ENCODE results near the gene TBRG4.

The TBRG4 gene

DNA sequence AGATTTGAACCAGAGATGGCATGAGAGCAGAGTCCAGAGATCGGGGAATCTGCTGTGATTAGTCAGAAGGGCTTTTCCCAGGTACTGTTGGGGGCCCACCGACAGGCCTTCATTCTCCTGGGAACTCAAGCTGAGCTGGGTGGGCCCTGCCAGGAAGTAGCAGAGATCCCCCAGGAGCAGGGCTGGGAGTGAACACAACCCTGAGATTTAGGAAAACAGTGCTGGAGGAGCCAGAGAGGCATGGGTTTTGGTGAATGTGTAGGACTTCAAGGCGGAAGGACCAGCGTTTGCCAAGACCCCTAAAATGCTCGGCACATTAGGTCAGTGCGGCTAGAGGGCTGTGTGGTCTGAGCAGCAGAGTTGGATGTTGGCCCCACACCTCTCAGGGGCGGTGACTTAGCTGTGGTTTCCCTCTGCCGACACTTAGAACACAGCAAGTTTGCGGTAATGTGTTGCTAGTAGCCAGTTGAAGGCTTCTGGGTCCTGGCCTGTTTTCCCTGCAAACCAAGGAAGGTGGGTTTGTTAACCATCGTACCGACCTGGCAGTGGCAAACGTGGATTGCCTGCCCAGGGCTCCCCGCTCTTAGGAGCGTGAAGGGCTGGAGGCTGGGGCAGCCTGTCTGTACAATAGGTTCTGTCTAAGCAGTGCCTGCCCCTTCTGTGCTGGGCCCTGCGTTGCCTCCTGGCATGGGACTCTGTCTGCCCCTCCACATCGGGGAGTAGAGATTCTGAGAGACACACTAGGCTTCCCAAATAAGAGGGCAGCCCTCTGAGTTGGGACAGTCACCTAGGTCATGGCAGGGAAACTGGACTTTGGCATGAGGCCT is 36.8 kb downstream of the TBRG4 start:
- no peak for DNase-seq (ENCODE audit: low spot score)

DNA sequence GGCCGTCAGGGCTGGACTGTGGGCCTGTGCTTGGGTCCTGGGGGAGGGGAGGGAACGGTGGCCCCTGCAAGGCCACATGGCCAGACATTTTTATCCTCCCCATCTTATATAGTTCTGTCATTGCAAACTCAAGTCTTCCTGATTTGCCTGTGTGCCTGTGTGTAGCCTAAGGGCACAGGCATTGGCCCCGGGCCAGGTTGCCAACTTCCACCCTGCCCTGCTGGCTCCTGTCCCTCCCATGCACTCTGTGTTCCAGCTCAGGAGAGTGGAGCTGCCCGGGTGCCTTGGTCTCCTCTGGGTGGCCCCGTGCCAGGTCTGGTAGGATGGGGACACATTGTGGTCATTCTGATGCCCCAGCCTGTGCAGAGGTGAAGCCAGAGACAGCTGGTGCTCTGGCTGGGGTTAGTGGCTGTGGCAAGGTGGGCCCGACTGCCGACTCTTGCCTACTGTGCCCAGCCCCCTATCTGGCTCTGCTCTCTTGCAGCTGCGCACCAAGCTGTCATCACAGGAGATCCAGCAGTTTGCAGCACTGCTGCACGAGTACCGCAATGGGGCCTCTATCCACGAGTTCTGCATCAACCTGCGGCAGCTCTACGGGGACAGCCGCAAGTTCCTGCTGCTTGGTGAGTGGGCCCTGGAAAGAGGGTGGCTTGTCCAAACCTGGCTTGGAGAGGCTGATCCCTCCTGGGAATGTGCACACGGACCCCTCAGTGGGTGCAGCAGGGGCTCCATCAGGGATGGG is 37.5 kb downstream of the TBRG4 start:
- DNase-seq (ENCODE audit: low spot score): no peak

DNA sequence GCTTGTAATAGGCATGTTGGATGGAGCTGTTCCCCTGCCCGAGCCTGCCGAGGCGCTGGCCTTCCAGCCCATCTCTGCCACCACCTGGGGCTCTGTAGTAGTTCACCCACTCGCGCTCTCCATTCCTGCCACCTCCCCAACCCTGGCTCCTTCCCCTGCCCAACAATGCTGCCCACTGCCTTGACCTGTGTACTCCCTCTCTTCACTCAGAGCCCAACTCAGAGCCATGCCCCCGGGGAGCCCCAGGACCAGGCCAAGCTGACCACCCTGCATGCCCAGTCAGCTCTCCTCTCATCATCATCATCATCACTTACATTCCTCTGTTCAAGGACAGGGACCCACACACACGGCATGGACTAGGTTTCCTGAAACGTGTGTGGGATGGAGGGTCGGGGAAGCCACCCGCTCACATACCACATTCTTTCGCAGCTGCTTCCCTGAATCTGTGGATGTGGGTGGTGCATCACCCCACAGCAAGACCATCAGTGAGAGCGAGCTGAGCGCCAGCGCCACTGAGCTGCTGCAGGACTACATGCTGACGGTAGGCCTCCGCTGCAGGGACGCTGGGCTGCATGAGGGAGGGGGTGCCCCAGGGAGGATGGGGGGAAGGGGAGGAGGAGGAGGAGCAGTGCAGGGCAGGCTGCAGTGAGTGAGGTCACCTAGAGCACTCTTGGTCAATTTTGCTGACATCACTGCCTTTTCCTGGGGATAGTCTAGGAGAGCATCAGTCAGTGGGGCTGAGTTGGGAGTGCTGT is 38.3 kb downstream of the TBRG4 start:
- DNase-seq (ENCODE audit: low spot score): no peak

DNA sequence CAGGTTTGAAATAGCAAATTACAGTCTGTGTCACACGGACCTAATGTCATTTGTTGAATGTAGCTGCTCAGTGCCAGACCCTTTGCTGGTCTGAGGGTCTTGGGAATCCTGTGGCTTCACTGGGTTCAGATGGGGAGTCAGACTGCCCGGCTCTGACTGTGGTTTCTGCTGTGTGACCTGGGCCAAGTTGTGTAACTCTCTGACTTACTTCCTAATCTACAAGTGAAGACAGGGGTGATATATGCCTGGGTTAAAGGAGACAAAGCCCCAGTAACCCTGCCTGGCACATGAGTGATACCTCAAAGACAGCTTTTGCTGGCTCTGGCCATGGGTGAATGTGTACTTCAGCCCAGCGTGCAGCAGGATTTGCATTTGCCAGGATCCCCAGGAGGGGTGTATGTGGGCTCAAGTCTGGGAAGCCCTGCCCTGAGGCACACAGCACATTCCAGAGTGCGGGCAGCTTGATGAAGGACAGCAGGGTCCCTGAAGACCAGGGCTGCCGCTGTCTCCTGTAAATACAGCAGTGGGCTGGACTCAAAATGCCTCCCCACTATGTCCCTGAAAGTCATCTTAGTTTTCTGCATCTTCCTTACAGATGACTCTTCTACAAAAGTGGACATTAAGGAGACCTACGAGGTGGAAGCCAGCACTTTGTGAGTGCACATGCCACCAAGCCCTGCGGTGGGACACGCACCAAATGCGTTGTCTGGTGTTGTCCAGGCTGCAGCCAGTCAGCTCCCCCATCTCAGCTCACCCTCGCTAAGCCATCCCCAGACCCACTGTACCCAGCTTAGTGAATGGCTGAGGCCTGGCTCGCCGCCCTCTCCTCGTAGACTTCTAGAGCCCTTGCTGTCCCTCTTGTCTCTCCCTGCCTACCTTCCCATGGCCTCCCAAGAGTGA is 39.1 kb downstream of the TBRG4 start:
- DNase-seq (ENCODE audit: low spot score): no peak

DNA sequence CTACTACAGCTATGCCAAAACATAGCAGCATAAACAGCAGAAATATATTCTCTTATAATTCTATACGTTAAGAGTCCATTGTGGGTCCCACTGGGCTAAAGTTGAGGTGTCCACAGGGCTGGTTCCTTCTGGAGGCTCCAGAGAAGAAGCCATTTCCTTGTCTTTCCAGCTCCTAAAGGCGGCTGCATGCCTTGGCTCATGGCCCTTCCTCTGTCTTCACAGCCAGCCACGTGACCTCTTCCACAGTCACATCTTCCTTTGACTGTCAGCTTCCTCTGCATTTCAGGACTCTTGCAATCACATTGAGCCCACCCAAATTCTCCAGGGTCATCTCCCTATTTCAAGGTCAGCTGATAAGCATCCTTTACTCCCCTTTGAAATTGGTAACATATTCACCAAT is 40.0 kb downstream of the TBRG4 start:
- DNase-seq (ENCODE audit: low spot score): no peak

DNA sequence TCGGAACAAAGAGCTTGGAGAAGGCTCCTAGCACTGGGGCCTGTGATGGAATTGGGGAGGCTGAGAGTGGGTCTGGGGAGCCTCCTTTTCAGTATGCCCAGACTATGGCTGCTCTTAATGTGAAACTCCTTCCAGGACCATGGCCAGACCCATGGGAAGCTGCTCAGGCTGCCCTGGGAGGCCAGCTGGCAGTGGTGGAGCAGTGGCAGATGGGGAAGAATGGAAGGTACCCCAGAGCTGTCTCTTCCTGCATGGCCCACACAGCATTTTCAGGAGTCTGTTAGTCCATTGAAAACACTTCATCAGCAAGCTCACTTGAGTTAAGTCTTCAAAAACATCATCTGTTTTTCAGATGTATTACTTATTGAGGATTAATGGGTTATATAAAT is 41.2 kb downstream of the TBRG4 start:
- DNase-seq (ENCODE audit: low spot score): no peak

DNA sequence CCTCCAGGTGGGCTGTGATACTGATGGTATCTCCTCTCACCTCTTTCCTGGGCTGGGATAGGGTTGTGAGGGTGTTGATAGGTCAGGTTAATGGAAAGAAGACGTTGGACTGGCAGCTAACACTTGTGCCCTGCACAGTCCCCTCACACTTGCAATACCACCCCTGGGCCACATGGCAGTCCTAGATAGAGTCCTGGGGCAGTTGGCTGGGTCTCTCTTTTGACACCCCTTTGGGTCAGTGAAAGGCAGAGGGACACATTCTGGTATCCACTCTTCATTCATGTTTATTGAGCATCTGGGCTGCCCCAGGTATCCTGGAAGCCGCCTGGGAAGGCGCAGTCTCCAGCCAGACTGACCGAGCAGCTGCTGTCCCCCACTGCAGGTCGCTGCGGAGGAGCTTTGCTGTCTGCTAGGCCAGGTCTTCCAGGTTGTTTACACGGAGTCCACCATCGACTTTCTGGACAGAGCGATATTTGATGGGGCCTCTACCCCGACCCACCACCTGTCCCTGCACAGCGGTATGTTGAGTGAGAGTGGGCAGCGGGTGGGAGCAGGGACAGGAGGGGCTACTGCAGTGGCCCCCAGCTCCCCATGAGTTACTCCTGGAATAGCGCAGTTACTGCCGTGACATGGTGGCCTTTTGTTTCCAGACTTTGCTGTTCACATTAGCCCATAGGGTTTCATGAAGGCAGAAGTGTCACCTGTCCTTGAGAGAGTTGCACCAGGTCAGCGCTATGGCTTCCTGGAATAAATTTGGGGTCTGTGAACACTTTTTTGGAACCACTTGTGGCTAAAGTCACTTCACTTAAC is 41.8 kb downstream of the TBRG4 start:
- DNase-seq (ENCODE audit: low spot score): no peak

DNA sequence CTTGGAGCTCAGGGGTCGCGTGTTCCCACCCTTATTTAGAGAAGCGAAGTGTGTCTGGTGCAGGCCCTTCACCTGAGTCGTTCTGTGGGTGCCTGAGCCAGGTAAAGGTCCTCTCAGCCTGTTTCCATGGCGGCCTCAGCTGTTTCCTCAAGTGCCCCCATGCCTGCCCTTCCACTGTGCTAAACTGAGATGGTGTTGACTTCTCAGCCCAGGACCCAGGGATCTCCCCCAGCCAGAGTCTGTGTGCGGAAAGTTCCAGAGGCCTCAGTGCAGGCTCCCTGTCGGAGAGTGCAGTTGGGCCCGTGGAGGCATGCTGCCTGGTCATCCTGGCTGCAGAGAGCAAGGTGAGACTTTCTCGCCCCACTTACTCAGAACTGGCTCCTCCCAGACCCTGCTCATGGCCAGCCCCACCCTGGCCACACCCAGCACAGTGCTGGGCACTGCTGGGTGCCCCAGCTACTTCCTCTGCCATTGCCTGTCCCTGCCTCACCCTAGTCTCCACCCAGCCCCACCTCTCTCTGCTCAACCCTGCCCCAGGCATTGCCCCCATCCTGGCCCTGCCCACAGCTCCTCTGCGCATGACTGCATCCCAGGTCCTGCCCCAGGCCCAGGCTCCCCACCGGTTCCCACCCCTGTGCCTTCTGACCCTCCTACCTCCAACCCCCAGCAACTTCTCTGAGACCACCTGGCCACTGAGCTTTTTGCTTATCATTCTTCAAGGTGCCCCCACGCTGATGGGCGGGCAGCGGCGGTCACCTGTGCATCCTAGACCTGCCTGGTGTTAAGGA is 43.1 kb downstream of the TBRG4 start:
- DNase-seq (ENCODE audit: low spot score): no peak

DNA sequence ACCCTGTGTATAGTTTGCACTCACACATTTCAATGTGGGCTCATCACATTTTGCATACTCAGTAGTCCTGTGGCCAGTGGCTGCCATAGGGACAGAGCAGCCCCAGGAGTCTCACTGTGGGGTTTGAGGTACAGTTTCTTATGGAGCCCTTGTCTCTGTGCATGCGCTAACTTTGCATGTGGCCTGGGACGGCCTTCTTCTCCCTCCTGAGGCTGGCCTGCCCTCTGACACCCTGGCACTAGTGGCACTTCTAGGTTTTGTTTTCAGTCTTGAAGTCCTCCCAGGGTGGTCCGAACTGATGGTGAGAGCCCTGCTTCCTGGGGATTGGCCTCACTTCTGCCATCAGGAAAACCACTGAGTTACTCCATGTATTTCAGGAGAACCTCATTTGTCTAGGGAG is 43.9 kb downstream of the TBRG4 start:
- no peak for DNase-seq (ENCODE audit: low spot score)

DNA sequence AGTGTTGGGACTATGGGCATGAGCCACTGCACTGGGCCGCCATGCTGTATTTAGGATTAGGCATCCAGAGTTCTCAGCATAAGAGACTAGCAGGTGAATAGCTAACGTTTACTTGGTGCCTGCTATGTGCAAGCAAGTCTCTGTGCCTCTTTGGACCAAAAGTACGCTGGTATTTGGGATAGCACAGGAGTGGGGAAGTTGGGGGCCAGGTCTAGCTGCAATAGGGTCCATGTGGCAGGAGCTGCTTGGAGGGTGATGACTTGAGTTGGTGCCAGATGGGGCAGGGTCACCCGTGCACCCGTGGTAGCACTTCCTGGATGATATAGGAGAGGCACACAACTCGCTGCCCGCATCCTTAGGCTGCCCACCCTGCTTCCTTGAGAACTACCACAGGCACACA is 45.1 kb downstream of the TBRG4 start:
- no peak for DNase-seq (ENCODE audit: low spot score)

DNA sequence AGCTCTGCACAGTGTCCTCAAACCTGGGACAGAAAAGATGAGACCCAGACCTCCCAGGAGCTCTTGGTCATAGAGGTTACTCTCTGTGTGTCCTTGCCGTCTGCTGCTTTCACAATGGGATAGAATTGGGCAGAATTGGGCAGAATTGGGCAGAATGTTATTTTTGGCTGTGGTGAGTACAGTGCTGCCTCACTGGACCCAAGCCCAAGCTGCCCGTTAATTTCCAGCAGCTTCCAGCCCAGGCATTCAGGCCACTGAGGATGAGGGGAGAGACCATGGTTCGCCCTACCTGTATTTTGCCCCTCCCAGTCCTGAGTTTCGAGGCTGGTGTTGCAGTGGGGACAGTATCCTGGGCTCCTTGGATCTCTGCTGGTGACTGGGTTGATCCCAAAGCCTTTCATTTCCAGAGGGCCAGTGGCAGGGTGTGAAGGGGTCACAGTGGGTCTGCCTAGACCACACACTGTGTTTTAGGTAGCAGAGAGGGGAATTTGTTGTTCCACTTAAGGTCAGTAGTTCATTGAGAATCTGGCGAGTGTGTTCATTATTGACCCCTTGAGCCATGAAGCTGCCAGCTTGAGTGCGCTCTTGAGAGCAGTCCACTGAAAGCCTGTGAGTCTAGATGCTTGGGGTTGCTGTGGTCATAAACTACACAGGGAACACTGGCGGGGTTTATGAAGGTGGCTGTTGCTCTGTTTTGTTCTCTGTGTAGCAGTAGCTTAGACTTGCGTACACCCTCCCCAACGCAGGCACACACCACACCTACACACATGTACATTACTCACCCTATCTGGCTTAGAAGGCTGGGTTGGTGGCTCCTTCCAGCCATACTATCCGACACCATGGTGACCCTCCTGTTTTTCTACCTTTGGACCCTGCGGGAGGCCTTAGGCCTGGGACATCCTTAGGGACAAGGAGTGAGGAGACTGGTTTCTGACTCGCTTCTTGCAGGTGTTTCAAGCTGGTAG is 46.2 kb downstream of the TBRG4 start:
- no peak for DNase-seq (ENCODE audit: low spot score)

DNA sequence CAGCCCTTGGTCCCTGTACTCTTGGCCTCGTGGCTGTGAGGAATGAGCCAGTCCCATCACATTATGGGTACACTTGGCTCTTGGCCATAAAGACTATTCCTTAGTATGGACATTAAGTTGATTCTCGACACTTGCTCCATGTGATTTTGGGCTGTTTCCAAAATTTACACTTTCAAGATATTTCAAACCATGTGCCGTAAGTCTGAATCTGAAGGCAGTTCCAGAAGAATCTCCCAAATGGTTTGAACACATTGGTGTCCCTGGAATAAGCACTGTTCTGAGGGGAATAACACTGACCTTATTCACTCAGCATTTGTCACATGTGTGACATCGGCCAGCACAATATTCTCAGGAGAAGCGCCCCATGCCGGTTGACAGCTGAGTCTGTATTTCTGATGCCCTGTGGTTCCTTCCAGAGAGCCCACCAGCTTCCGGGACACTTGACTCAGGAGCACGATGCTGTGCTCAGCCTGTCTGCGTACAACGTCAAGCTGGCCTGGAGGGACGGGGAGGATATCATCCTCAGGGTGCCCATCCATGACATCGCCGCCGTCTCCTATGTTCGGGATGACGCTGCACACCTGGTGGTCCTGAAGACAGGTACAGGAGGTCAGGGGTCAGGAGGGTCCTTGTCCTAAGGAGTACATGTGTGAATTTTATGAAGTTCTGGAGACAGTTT is 47.3 kb downstream of the TBRG4 start:
- no peak for DNase-seq (ENCODE audit: low spot score)

DNA sequence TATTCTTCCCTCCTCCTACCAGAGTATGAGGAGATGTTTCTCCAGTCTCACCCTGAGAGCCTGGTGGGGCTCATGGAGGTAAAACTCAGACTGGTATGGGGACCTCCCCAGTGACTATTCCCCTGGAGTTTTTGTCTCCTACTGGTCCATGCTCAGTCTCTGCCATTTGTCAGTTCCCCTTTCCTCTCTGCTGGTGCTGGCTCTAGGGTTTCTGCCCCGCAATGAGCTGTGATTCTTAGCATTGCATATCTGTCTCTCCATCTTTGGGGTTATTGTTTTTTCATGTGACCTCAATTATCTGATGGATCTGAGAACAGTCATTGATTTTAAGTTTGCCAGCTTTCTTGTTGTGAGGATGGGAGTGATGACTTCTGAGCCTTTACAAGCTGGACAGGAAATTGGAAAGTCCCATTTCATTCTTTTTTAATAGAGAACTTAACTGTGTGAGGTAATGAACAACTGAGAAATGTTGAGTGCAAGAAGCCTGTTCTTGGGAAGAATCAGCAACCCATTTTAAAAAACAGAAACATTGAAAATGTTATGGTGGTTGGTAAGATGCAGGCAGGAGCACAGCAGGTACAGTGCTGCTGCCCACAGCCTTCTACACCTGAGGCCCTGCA is 49.6 kb downstream of the TBRG4 start:
- DNase-seq (ENCODE audit: low spot score): no peak

DNA sequence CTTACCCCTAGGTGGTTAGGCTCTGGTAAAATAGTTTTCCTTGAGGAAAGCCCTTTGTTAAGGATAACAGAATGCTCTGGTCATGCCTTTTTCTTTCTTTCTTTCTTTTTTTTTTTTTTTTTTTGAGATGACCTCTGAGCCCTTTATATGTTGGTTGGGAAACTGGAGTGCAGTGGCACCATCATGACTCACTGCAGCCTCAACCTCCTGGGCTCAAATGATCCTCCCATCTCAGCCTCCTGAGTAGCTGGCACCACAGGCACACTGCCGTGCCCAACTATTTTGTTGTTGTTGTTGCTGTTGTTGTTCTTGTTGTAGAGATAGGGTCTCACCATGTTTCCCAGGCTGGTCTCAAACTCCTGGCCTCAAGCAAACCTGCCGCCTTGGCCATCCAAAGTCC is 50.1 kb downstream of the TBRG4 start:
- DNase-seq (ENCODE audit: low spot score): no peak

DNA sequence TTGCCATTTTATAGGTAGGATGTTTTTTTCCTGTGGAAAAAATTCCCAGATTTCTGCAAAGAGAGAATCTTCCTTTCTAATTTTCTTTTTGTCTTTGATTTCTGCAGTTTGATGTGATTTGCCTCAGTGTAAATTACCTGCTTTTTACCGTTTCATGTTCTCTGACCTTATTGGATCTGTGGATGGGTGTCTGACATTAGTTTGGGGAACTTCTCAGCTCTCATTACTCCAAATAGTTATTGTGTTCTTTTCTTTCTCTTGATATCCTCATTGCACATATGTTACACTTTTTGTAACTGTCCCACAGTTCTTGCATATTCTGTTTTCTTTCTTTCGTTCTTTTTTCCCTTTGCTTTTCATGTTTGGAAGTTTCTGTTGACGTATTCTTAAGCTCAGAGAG is 51.2 kb downstream of the TBRG4 start:
- no peak for DNase-seq (ENCODE audit: low spot score)

DNA sequence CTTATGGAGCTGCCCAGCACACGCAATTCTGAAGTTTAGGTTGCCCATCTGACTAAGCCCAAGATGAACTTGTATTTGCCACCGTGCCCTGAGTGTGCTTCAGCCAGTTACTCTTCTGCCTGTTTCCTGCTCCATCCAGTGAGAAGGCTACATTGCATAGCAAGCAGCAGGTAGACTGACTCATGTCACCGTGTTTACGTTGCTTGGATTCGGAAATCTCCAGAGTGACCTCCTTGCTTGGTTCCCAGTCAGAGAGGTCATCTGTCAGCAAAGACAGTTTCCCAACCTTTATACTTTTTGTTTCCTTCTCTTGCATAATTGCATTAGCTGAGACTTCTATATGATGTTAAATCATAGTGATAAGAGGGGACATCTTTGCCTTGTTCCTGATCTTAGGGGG is 53.6 kb downstream of the TBRG4 start:
- DNase-seq (ENCODE audit: low spot score): no peak

DNA sequence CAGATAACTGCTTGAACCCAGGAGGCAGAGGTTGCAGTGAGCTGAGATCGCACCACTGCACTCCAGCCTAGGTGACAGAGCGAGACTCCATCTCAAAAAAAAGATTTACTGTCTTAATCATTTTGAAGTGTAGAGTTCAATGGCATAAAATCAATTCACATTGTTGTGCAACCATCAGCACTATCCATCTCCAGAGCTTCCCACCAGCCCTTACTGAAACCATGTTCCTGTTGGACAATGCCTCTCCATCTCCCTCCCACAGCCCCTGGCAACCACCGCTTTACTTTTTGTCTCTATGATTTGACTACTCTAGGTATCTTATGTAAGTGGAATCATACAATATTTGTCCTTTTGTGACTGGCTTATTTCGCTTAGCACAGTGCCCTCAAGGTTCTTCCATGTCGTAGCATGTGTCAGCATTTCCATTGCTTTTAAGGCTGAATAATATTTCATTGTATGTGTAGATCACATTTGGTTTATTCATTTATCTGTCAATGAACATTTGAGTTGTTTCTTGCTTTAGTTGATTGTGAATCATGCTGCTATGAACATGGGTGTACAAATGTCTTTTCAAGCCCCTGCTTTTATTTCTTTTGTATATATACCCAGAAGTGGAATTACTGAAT is 55.8 kb downstream of the TBRG4 start:
- no peak for DNase-seq (ENCODE audit: low spot score)

DNA sequence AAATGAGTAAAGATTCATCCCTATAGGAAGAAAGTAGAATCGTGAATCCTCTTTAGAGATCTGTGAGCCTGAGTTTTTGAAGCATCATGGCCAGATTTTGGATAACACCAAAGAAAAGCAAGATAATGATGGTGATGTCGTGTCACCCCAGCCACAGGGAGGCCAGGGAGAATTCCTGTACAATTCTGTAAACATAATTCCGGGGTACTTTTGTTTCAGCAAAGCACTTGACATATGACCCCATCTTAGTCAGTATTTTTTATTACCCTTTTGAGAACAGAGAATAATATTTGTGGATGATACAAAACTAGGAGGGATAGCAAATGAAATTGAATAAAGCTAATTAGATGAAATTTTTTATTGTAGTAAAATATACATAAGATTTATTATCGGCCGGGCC is 56.5 kb downstream of the TBRG4 start:
- no peak for DNase-seq (ENCODE audit: low spot score)

Data from hepatic stellate cell (primary cell).